SK-N-SH treated with all-trans-retinoic acid at 6 μM for 48 hours (cell line): ENCODE data around the gene COL8A2.

Experiments
- ATAC-seq: fragments of 200-7000 bp; cut with Tn5 transposase; 3 replicates; pipeline ENCODE4 v1.9.1; 2020; ENCODE audit warnings: mild to moderate bottlenecking, moderate library complexity
- ARNTL ChIP-seq: fragments of 450-650 bp; formaldehyde crosslinking; IDR thresholded peaks from 2 replicates; pipeline ENCODE4 v1.5.0; 2020; ENCODE audit warnings: low read depth, mild to moderate bottlenecking, moderate library complexity, borderline replicate concordance
- BACH2 ChIP-seq: fragments of 250-450 bp; sonication (Bioruptor Pico); IDR thresholded peaks from 2 replicates; pipeline ENCODE4 v1.9.0; 2021; ENCODE audit warnings: mild to moderate bottlenecking, borderline replicate concordance
- CSDC2 ChIP-seq: fragments of 250-450 bp; sonication (Bioruptor Pico); IDR thresholded peaks from 2 replicates; pipeline ENCODE4 v1.5.0; 2020; ENCODE audit warnings: mild to moderate bottlenecking, moderate library complexity
- ESRRG ChIP-seq: fragments of 250-450 bp; sonication (Bioruptor Pico); IDR thresholded peaks from 2 replicates; pipeline ENCODE4 v1.6.1; 2021; ENCODE audit warnings: mild to moderate bottlenecking
- GLIS3 ChIP-seq: fragments of 250-450 bp; sonication (Bioruptor Pico); IDR thresholded peaks from 2 replicates; pipeline ENCODE4 v1.5.0; 2020; ENCODE audit warnings: mild to moderate bottlenecking, moderate library complexity
- OSR1 ChIP-seq: fragments of 250-450 bp; sonication (Bioruptor Pico); IDR thresholded peaks from 2 replicates; pipeline ENCODE4 v1.8.0; 2022; ENCODE audit warnings: moderate library complexity, mild to moderate bottlenecking, inconsistent platforms
- PPARA ChIP-seq: fragments of 250-450 bp; sonication (Bioruptor Pico); IDR thresholded peaks from 2 replicates; pipeline ENCODE4 v1.5.0; 2020; ENCODE audit warnings: mild to moderate bottlenecking, borderline replicate concordance
- RARB ChIP-seq: fragments of 250-450 bp; sonication (Bioruptor Pico); IDR thresholded peaks from 2 replicates; pipeline ENCODE4 v1.8.0; 2021; ENCODE audit warnings: mild to moderate bottlenecking, moderate library complexity
- SNAI2 ChIP-seq: fragments of 250-450 bp; sonication (Bioruptor Pico); IDR thresholded peaks from 2 replicates; pipeline ENCODE4 v1.5.0; 2020; ENCODE audit warnings: mild to moderate bottlenecking, moderate library complexity
- TCF4 ChIP-seq: fragments of 250-450 bp; sonication (Bioruptor Pico); IDR thresholded peaks from 2 replicates; pipeline ENCODE4 v1.8.0; 2021; ENCODE audit warnings: mild to moderate bottlenecking, moderate library complexity, borderline replicate concordance
- TOX ChIP-seq: fragments of 250-450 bp; sonication (Bioruptor Pico); IDR thresholded peaks from 2 replicates; pipeline ENCODE4 v1.8.0; 2021; ENCODE audit warnings: mild to moderate bottlenecking, moderate library complexity, borderline replicate concordance
- ZC3H10 ChIP-seq: fragments of 250-450 bp; sonication (Bioruptor Pico); IDR thresholded peaks from 2 replicates; pipeline ENCODE4 v1.5.1; 2021; ENCODE audit warnings: mild to moderate bottlenecking, moderate library complexity
- ZFP3 ChIP-seq: fragments of 250-450 bp; sonication (Bioruptor Pico); IDR thresholded peaks from 2 replicates; pipeline ENCODE4 v1.5.0; 2020; ENCODE audit warnings: mild to moderate bottlenecking, moderate library complexity
- ZFP30 ChIP-seq: fragments of 450-650 bp; formaldehyde crosslinking; IDR thresholded peaks from 2 replicates; pipeline ENCODE4 v1.5.0; 2022; ENCODE audit warnings: mild to moderate bottlenecking, moderate library complexity
- ZNF565 ChIP-seq: fragments of 450-650 bp; formaldehyde crosslinking; conservative IDR thresholded peaks from 2 replicates; pipeline ENCODE4 v1.5.0; 2020; ENCODE audit warnings: low read depth, mild to moderate bottlenecking, moderate library complexity
- ZNF70 ChIP-seq: fragments of 450-650 bp; formaldehyde crosslinking; IDR thresholded peaks from 2 replicates; pipeline ENCODE4 v1.5.0; 2020; ENCODE audit warnings: mild to moderate bottlenecking, moderate library complexity
- ZNF8 ChIP-seq: fragments of 450-650 bp; formaldehyde crosslinking; IDR thresholded peaks from 2 replicates; pipeline ENCODE4 v1.5.0; 2020; ENCODE audit warnings: mild to moderate bottlenecking, moderate library complexity
- TF ChIP-seq, protein P1 (sequence below): fragments of 250-450 bp; sonication (Bioruptor Pico); IDR thresholded peaks from 2 replicates; pipeline ENCODE4 v1.5.1; 2020; ENCODE audit warnings: low read depth, mild to moderate bottlenecking, moderate library complexity
- TF ChIP-seq, protein P2 (sequence below): fragments of 250-450 bp; sonication (Bioruptor Pico); IDR thresholded peaks from 2 replicates; pipeline ENCODE4 v1.8.0; 2020; ENCODE audit warnings: mild to moderate bottlenecking, moderate library complexity, borderline replicate concordance
- TF ChIP-seq, protein P3 (sequence below): fragments of 250-450 bp; sonication (Bioruptor Pico); IDR thresholded peaks from 2 replicates; pipeline ENCODE4 v1.5.0; 2020; ENCODE audit warnings: mild to moderate bottlenecking, moderate library complexity
- TF ChIP-seq, protein P4 (sequence below): fragments of 250-450 bp; sonication (Bioruptor Pico); IDR thresholded peaks from 2 replicates; pipeline ENCODE4 v1.8.0; 2021; ENCODE audit warnings: low read depth, mild to moderate bottlenecking, moderate library complexity, borderline replicate concordance
- TF ChIP-seq, protein P5 (sequence below): fragments of 250-450 bp; sonication (Bioruptor Pico); IDR thresholded peaks from 2 replicates; pipeline ENCODE4 v1.5.1; 2021; ENCODE audit warnings: mild to moderate bottlenecking, moderate library complexity

COL8A2 gene

DNA sequence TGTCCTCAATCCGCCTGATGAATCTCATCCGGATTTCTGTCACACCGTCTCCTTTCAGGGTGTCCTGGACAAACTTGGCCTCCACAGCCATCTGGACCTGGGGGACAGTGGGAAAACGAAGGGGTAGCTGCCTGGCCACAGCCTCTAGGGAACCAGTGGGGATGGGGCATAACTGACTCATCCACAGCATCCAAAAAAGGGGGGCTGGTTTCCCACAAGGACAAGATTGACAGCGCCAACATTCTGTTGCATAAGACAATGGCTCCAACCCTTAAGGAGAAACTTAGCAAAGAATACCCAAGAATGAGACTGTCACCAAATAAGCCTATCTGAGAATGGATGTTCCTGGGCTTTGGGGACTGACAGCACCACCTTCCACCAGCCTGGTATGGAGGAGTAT is 12.2 kb upstream of the COL8A2 start:
- no peak for TF ChIP-seq OSR1 (CRISPR knock-in tag)
- no peak for TF ChIP-seq ZNF8 (CRISPR knock-in tag)
- no peak for TF ChIP-seq ZNF565 (CRISPR knock-in tag)
- TF ChIP-seq ZNF70 (CRISPR knock-in tag): no peak
- TF ChIP-seq SNAI2 (CRISPR knock-in tag): no peak
- no peak for ATAC-seq

DNA sequence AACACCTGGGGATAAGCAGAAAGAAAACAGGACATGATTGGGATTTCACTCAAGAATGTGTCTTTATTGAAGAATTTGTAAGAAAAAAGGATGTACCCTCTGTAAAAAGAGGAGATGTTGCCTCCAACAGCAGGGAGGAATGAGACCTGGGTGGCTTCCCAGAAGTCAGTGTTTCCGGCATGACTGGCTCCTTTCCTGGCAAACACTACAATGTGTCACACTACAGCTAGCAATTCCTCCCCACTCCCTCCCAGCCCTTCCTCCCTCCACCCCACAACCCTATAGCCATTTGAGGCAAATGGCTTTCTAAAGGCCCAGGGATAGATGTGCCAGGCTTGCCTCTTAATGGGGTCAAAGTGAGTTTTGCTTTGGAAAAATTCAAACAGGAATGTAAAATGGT is 11.5 kb upstream of the COL8A2 start:
- TF ChIP-seq, protein P1, sequence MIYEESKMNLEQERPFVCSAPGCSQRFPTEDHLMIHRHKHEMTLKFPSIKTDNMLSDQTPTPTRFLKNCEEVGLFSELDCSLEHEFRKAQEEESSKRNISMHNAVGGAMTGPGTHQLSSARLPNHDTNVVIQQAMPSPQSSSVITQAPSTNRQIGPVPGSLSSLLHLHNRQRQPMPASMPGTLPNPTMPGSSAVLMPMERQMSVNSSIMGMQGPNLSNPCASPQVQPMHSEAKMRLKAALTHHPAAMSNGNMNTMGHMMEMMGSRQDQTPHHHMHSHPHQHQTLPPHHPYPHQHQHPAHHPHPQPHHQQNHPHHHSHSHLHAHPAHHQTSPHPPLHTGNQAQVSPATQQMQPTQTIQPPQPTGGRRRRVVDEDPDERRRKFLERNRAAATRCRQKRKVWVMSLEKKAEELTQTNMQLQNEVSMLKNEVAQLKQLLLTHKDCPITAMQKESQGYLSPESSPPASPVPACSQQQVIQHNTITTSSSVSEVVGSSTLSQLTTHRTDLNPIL (CRISPR knock-in tag): no peak
- TF ChIP-seq ZC3H10 (CRISPR knock-in tag) (no peak), TOX (CRISPR knock-in tag) (no peak), ZNF565 (CRISPR knock-in tag) (no peak), BACH2 (CRISPR knock-in tag) (no peak), TCF4 (CRISPR knock-in tag) (no peak), ZNF8 (CRISPR knock-in tag) (no peak), RARB (CRISPR knock-in tag) (no peak), ZFP3 (CRISPR knock-in tag) (no peak), GLIS3 (CRISPR knock-in tag) (no peak), CSDC2 (CRISPR knock-in tag) (no peak), ESRRG (CRISPR knock-in tag) (no peak), ZFP30 (CRISPR knock-in tag) (no peak), OSR1 (CRISPR knock-in tag) (no peak)
- TF ChIP-seq, protein P2, sequence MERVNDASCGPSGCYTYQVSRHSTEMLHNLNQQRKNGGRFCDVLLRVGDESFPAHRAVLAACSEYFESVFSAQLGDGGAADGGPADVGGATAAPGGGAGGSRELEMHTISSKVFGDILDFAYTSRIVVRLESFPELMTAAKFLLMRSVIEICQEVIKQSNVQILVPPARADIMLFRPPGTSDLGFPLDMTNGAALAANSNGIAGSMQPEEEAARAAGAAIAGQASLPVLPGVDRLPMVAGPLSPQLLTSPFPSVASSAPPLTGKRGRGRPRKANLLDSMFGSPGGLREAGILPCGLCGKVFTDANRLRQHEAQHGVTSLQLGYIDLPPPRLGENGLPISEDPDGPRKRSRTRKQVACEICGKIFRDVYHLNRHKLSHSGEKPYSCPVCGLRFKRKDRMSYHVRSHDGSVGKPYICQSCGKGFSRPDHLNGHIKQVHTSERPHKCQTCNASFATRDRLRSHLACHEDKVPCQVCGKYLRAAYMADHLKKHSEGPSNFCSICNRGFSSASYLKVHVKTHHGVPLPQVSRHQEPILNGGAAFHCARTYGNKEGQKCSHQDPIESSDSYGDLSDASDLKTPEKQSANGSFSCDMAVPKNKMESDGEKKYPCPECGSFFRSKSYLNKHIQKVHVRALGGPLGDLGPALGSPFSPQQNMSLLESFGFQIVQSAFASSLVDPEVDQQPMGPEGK: no peak
- ATAC-seq: peak; percentile 67

DNA sequence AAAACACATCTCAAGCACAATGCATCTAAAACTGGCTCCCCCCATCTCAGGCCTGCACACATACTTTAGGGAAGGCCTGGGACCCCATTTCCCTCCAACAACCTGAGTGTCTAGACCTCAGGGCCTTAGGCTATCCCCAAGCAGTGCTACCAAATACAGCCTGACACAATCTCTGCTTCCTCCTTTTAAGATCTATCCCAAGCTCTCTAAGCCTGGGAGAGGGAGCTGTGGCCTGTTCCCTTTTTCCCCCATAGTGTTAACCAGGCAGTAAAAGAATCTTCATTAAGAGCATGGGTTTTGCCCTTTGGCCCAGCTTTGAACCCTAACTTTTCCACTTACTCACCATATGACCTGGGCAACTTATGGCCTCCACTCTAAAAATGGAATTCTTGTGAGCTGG is 10.8 kb upstream of the COL8A2 start:
- ATAC-seq: no peak
- TF ChIP-seq, protein P3, sequence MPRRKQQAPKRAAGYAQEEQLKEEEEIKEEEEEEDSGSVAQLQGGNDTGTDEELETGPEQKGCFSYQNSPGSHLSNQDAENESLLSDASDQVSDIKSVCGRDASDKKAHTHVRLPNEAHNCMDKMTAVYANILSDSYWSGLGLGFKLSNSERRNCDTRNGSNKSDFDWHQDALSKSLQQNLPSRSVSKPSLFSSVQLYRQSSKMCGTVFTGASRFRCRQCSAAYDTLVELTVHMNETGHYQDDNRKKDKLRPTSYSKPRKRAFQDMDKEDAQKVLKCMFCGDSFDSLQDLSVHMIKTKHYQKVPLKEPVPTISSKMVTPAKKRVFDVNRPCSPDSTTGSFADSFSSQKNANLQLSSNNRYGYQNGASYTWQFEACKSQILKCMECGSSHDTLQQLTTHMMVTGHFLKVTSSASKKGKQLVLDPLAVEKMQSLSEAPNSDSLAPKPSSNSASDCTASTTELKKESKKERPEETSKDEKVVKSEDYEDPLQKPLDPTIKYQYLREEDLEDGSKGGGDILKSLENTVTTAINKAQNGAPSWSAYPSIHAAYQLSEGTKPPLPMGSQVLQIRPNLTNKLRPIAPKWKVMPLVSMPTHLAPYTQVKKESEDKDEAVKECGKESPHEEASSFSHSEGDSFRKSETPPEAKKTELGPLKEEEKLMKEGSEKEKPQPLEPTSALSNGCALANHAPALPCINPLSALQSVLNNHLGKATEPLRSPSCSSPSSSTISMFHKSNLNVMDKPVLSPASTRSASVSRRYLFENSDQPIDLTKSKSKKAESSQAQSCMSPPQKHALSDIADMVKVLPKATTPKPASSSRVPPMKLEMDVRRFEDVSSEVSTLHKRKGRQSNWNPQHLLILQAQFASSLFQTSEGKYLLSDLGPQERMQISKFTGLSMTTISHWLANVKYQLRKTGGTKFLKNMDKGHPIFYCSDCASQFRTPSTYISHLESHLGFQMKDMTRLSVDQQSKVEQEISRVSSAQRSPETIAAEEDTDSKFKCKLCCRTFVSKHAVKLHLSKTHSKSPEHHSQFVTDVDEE: no peak
- TF ChIP-seq, protein P4, sequence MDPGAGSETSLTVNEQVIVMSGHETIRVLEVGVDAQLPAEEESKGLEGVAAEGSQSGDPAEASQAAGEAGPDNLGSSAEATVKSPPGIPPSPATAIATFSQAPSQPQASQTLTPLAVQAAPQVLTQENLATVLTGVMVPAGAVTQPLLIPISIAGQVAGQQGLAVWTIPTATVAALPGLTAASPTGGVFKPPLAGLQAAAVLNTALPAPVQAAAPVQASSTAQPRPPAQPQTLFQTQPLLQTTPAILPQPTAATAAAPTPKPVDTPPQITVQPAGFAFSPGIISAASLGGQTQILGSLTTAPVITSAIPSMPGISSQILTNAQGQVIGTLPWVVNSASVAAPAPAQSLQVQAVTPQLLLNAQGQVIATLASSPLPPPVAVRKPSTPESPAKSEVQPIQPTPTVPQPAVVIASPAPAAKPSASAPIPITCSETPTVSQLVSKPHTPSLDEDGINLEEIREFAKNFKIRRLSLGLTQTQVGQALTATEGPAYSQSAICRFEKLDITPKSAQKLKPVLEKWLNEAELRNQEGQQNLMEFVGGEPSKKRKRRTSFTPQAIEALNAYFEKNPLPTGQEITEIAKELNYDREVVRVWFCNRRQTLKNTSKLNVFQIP (CRISPR knock-in tag): no peak
- TF ChIP-seq ZFP30 (CRISPR knock-in tag) (no peak), CSDC2 (CRISPR knock-in tag) (no peak), ZFP3 (CRISPR knock-in tag) (no peak), GLIS3 (CRISPR knock-in tag) (no peak)
- TF ChIP-seq, protein P2: no peak

DNA sequence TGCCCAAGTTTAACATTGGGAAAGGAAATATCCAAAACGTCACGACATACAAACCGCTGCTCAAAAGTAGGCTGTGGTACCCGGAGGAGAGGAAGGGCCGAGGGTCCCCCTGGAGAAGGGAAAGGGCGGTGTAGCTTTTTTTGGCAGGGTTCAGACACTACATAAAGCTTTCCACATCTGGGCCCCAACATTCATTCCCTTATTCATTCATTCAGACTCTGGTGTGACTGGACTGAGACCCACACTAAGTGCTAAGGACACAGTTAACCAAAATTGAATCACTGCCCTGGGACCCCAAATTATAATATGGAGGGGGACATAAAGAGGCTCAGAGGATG is 10.3 kb upstream of the COL8A2 start:
- TF ChIP-seq ESRRG (CRISPR knock-in tag) (no peak), ZNF8 (CRISPR knock-in tag) (no peak), RARB (CRISPR knock-in tag) (no peak), ARNTL (no peak), TOX (CRISPR knock-in tag) (no peak), ZFP30 (CRISPR knock-in tag) (no peak), PPARA (CRISPR knock-in tag) (no peak), GLIS3 (CRISPR knock-in tag) (no peak)
- TF ChIP-seq, protein P2: no peak
- TF ChIP-seq, protein P5, sequence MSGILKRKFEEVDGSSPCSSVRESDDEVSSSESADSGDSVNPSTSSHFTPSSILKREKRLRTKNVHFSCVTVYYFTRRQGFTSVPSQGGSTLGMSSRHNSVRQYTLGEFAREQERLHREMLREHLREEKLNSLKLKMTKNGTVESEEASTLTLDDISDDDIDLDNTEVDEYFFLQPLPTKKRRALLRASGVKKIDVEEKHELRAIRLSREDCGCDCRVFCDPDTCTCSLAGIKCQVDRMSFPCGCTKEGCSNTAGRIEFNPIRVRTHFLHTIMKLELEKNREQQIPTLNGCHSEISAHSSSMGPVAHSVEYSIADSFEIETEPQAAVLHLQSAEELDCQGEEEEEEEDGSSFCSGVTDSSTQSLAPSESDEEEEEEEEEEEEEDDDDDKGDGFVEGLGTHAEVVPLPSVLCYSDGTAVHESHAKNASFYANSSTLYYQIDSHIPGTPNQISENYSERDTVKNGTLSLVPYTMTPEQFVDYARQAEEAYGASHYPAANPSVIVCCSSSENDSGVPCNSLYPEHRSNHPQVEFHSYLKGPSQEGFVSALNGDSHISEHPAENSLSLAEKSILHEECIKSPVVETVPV (CRISPR knock-in tag): no peak
- no peak for ATAC-seq
